ENCODE data around the gene AMMECR1L. TPM values are rescaled to one million over a fixed set of nuclear protein-coding genes. Genes with fewer than 3 reads are reported as not detected.

AMMECR1L gene
- total and polyA plus RNA-seq, 2 of the 4 experiments (the other 2 are of a cell fraction): 13.4 to 14.0 TPM

DNA sequence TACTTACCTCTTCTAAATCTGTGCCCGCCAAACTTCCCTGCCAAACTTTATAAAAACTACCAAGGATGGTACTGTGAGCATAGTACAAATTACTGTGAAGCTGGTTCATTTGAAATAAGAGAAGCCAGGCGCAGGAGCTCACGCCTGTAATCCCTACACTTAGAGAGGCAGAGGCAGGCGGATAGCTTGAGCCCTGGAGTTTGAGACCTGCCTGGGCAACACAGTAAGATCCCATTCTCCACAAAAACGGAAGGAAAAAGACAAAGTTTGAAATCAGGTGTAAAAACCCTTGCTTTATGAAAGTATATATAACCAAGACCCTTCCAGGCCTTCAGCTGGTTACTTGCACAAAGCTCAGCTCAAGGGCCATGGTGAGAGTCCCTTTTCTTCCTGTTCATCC lies 5.9 kb downstream of the AMMECR1L start:
- Histone ChIP-seq H2BK15ac (ENCODE audit: low read depth, low read length) (no peak overlapping the region), H3K4me2 (ENCODE audit: low read depth, low read length) (no peak overlapping the region), H2AK5ac (ENCODE audit: low read depth, low read length) (no peak overlapping the region), H4K20me1 (ENCODE audit: insufficient read depth, low read length) (peaks cover 81% of the 10 kb centered on the region), H3K36me3 (ENCODE audit: control insufficient read depth, insufficient read depth, low read length) (peaks cover 19% of the 10 kb centered on the region), H3K23ac (ENCODE audit: low read depth, low read length) (no peak overlapping the region), H3K27ac (ENCODE audit: insufficient read depth, low read length) (no peak overlapping the region), H3K79me1 (ENCODE audit: low read depth in 1 of 2, low read length in 2 of 2) (peaks cover 18 to 79% of the 10 kb centered on the region in 2 experiments), H3K4me1 (ENCODE audit: control insufficient read depth, insufficient read depth, low read length) (peaks cover 8% of the 10 kb centered on the region), H2AK9ac (replicated peaks; ENCODE audit: low read depth, low read length, poor library complexity) (no peak overlapping the region), H2BK5ac (ENCODE audit: low read depth, low read length, poor library complexity, severe bottlenecking) (no peak overlapping the region), H2AFZ (replicated peaks; ENCODE audit: low read length, poor library complexity) (no peak overlapping the region), H4K91ac (ENCODE audit: insufficient read depth, low read depth, low read length) (no peak overlapping the region), H3K56ac (ENCODE audit: extremely low read depth, insufficient read depth, low read length) (no peak overlapping the region), H4K8ac (ENCODE audit: low read depth in 2 of 2, low read length in 2 of 2) (no peak overlapping the region), H4K5ac (ENCODE audit: low read depth, low read length) (no peak overlapping the region), H2BK20ac (ENCODE audit: low read depth, low read length) (no peak overlapping the region), H3K4ac (ENCODE audit: low read depth, low read length) (no peak overlapping the region), H3K9me1 (ENCODE audit: insufficient read depth, low read length) (peaks cover 6% of the 10 kb centered on the region), H3K9ac (ENCODE audit: low read depth, low read length) (no peak overlapping the region), H3K4me3 (ENCODE audit: insufficient read depth, low read depth, low read length) (no peak overlapping the region), H3K18ac (ENCODE audit: low read depth, low read length) (no peak overlapping the region), H3K27me3 (ENCODE audit: control insufficient read depth, insufficient read depth, low read length) (no peaks in the 10 kb centered on the region), H3K9me3 (ENCODE audit: control insufficient read depth, insufficient read depth, low read length) (no peaks in the 10 kb centered on the region), H2BK120ac (ENCODE audit: low read depth, low read length) (no peak overlapping the region), H3K14ac (replicated peaks; ENCODE audit: low read depth, low read length) (no peak overlapping the region)
- ChIA-PET CTCF (no interaction called here), POLR2A (ENCODE audit: unreplicated experiment) (no interaction called here)
- TF ChIP-seq MAZ (IDR thresholded peaks at IDR 0.05; ENCODE audit: borderline replicate concordance, low read depth, low read length) (no peak), MAFK (IDR thresholded peaks at IDR 0.05; ENCODE audit: low read depth, low read length) (no peak), RAD21 (IDR thresholded peaks at IDR 0.05; ENCODE audit: low read length) (no peak), RCOR1 (IDR thresholded peaks at IDR 0.05; ENCODE audit: insufficient replicate concordance, low read length) (no peak), SMC3 (IDR thresholded peaks at IDR 0.05; ENCODE audit: low read depth, low read length) (no peak), FOS (IDR thresholded peaks at IDR 0.05; ENCODE audit: low read depth, low read length) (no peak), CHD1 (IDR thresholded peaks at IDR 0.05; ENCODE audit: low read depth, low read length) (no peak), POLR2A (IDR thresholded peaks at IDR 0.05; ENCODE audit: low read depth, low read length) (no peak), USF2 (IDR thresholded peaks at IDR 0.05; ENCODE audit: low read depth, low read length) (no peak), RFX5 (IDR thresholded peaks at IDR 0.05; ENCODE audit: low read depth, low read length) (no peak), CEBPB (IDR thresholded peaks at IDR 0.05; ENCODE audit: low read depth, low read length) (no peak)
- TF ChIP-seq, protein P1, sequence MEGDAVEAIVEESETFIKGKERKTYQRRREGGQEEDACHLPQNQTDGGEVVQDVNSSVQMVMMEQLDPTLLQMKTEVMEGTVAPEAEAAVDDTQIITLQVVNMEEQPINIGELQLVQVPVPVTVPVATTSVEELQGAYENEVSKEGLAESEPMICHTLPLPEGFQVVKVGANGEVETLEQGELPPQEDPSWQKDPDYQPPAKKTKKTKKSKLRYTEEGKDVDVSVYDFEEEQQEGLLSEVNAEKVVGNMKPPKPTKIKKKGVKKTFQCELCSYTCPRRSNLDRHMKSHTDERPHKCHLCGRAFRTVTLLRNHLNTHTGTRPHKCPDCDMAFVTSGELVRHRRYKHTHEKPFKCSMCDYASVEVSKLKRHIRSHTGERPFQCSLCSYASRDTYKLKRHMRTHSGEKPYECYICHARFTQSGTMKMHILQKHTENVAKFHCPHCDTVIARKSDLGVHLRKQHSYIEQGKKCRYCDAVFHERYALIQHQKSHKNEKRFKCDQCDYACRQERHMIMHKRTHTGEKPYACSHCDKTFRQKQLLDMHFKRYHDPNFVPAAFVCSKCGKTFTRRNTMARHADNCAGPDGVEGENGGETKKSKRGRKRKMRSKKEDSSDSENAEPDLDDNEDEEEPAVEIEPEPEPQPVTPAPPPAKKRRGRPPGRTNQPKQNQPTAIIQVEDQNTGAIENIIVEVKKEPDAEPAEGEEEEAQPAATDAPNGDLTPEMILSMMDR (conservative IDR thresholded peaks at IDR 0.05; ENCODE audit: low read depth, low read length): no peak
- TF ChIP-seq, protein P2, sequence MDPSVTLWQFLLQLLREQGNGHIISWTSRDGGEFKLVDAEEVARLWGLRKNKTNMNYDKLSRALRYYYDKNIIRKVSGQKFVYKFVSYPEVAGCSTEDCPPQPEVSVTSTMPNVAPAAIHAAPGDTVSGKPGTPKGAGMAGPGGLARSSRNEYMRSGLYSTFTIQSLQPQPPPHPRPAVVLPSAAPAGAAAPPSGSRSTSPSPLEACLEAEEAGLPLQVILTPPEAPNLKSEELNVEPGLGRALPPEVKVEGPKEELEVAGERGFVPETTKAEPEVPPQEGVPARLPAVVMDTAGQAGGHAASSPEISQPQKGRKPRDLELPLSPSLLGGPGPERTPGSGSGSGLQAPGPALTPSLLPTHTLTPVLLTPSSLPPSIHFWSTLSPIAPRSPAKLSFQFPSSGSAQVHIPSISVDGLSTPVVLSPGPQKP (IDR thresholded peaks at IDR 0.05; ENCODE audit: borderline replicate concordance, low read depth, low read length): no peak
- in situ Hi-C loops (cut with MboI; ENCODE audit: low sequenced_read_pairs): loop anchor here (25.0 kb wide), 1 partner anchor 432 kb away; the partner anchor contains the start of gene HS6ST1
- BruUV-seq (replicated peaks): no TSS peak
- dilution Hi-C loops (cut with HindIII; ENCODE audit: low sequenced_read_pairs, unreplicated experiment): no loop called here
- DNase-seq: no peak
- no peak for ATAC-seq (ENCODE audit: low read depth)
- intact Hi-C loops (cut with micrococcal nuclease): no loop called here
- WGBS, 2 experiments (ENCODE audit: extremely low coverage in 2 of 2, insufficient read length in 1 of 2): no CpG with 5 or more reads among the region's 5 CpGs

Data from IMR-90 (cell line).